ENCODE results near the gene PHAF1.

The PHAF1 gene

DNA sequence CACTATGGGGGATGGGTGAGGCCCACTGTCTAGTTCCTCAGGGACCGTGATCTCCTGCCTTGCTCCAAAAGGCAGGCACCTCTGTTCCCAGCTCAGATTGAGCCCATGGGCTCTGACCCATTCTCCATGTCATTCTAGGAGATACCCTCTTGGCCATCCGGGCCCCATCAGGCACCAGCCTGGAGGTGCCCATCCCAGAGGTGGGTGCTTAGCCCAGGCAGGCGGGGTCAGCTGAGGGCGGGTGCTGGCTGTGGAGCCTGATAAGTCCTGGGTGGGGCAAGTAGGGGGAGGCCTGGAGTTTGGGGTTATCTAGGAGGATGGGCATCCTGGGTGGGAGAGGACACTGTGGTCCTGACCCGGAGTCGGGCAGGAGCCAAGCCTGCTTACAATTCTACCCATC, 84.5 kb downstream of the PHAF1 start:
- Histone ChIP-seq H3K4me3 (ENCODE audit: insufficient read depth, low read depth, low read length) (no peak overlapping the region), H3K36me3 (ENCODE audit: control insufficient read depth, insufficient read depth, low read length) (peaks cover 36% of the 10 kb centered on the region), H3K9me3 (ENCODE audit: control insufficient read depth, low read length) (no peaks in the 10 kb centered on the region), H3K27me3 (ENCODE audit: control insufficient read depth, insufficient read depth, low read length, poor library complexity, severe bottlenecking) (no peaks in the 10 kb centered on the region), H3K4me1 (ENCODE audit: control insufficient read depth, insufficient read depth, low read length) (peaks cover 8% of the 10 kb centered on the region), H3K27ac (ENCODE audit: insufficient read depth, low read depth, low read length, poor library complexity, severe bottlenecking) (no peak overlapping the region)
- 93 to 95% methylated on average over 4 to 6 of the region's 6 CpGs for WGBS, 2 experiments

DNA sequence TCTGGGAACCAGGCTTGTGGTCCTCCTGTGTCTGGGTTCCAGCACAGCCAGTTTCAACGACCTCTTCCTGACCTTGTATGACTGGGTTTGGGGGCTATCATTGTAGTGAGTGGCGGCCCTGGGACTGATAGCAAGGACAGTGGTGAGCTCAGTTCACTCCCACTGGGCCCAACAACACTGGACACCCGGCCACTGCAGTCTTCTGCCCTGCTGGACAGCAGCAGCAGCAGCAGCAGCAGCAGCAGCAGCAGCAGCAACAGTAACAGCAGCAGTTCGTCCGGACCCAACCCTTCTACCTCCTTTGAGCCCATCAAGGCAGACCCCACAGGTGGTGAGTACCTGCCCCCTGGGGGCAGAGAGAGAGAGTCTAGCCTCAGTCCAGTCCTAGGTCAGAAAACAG, 85.9 kb downstream of the PHAF1 start:
- H3K9me3 ChIP-seq (ENCODE audit: control insufficient read depth, low read length), result no peaks in the 10 kb centered on the region
- no peak overlapping the region for H3K4me3 ChIP-seq (ENCODE audit: insufficient read depth, low read depth, low read length)
- H3K4me1 ChIP-seq (ENCODE audit: control insufficient read depth, insufficient read depth, low read length), result peaks cover 8% of the 10 kb centered on the region
- 94 to 95% methylated on average over 5 of the region's 5 CpGs for WGBS, 2 experiments
- H3K27me3 ChIP-seq (ENCODE audit: control insufficient read depth, insufficient read depth, low read length, poor library complexity, severe bottlenecking), result no peaks in the 10 kb centered on the region
- H3K27ac ChIP-seq (ENCODE audit: insufficient read depth, low read depth, low read length, poor library complexity, severe bottlenecking), result no peak overlapping the region
- H3K36me3 ChIP-seq (ENCODE audit: control insufficient read depth, insufficient read depth, low read length), result peaks cover 36% of the 10 kb centered on the region

DNA sequence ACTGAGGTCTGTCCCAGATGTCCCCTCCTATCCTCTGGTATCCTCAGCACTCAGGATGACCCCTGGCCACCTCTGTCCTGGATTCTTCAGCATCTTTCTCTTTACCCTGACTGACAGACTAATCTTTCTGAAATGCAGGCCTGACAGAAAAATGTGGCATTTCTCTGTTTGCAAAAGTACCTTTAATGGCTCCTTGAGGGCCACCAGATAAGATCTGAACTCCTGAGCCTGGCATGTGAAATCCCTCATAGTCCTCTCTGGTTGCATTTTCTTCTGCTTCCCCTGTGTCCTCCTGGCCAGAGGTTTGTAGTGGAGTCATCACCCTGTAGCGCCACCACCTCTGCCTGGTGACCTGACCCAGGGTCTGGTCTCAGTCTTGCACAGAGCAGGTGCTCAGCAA, 87.1 kb downstream of the PHAF1 start:
- Histone ChIP-seq H3K4me3 (ENCODE audit: insufficient read depth, low read depth, low read length) (no peak overlapping the region), H3K4me1 (ENCODE audit: control insufficient read depth, insufficient read depth, low read length) (peaks cover 8% of the 10 kb centered on the region), H3K27me3 (ENCODE audit: control insufficient read depth, insufficient read depth, low read length, poor library complexity, severe bottlenecking) (no peaks in the 10 kb centered on the region), H3K27ac (ENCODE audit: insufficient read depth, low read depth, low read length, poor library complexity, severe bottlenecking) (no peak overlapping the region), H3K9me3 (ENCODE audit: control insufficient read depth, low read length) (no peaks in the 10 kb centered on the region), H3K36me3 (ENCODE audit: control insufficient read depth, insufficient read depth, low read length) (peaks cover 36% of the 10 kb centered on the region)
- 96 to 97% methylated on average over 1 of the region's 1 CpG for WGBS, 2 experiments

DNA sequence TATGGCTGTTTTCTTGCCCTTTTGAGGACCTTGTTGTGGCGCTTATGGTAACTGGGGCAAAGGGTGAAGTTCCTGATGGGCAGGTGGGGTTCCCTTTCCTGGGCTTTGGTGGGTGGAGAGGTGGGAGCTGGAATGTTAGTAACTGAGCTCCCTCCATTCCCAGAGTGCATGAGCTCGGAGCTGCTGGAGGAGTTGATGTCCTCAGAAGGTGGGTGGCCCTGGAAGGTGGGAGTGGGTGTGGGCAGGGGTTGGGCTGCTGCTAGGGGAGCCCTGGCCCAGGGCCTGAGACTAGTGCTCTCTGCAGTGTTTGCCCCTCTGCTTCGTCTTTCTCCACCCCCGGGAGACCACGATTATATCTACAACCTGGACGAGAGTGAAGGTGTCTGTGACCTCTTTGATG, 88.0 kb downstream of the PHAF1 start:
- Histone ChIP-seq H3K27ac (ENCODE audit: insufficient read depth, low read depth, low read length, poor library complexity, severe bottlenecking) (no peak overlapping the region), H3K36me3 (ENCODE audit: control insufficient read depth, insufficient read depth, low read length) (peaks cover 36% of the 10 kb centered on the region), H3K4me3 (ENCODE audit: insufficient read depth, low read depth, low read length) (no peak overlapping the region), H3K27me3 (ENCODE audit: control insufficient read depth, insufficient read depth, low read length, poor library complexity, severe bottlenecking) (no peaks in the 10 kb centered on the region), H3K9me3 (ENCODE audit: control insufficient read depth, low read length) (no peaks in the 10 kb centered on the region), H3K4me1 (ENCODE audit: control insufficient read depth, insufficient read depth, low read length) (peaks cover 8% of the 10 kb centered on the region)
- WGBS, 2 experiments, result 93 to 97% methylated on average over 6 of the region's 6 CpGs
